DOHH2 (cell line): Measurements from ENCODE around the gene ARNT2.

Experiments
- H3F3A ChIP-seq: fragments of 200-600 bp; sonication (generic), shearing (Covaris generic); 2 replicates; pipeline ENCODE4 v1.6.0; 2016; ENCODE audit warnings: antibody characterized with exemption, mild to moderate bottlenecking; ENCODE audit not compliant: control insufficient read depth, insufficient read depth
- H3K27ac ChIP-seq: fragments of 200-600 bp; sonication (generic); 2 replicates; pipeline ENCODE4 v1.5.1; 2014; ENCODE audit warnings: low read depth, mild to moderate bottlenecking, low read length, moderate library complexity
- H3K27me3 ChIP-seq: fragments of 200-600 bp; sonication (generic); 2 replicates; pipeline ENCODE4 v1.6.1; 2014; ENCODE audit warnings: mild to moderate bottlenecking, low read length, mixed read lengths; ENCODE audit not compliant: control insufficient read depth
- H3K36me3 ChIP-seq: fragments of 200-600 bp; sonication (generic); 2 replicates; pipeline ENCODE4 v1.6.1; 2014; ENCODE audit warnings: mild to moderate bottlenecking, low read length, moderate library complexity, mixed read lengths; ENCODE audit not compliant: control insufficient read depth
- H3K4me1 ChIP-seq: fragments of 200-600 bp; sonication (generic); 2 replicates; pipeline ENCODE4 v1.6.1; 2014; ENCODE audit warnings: mild to moderate bottlenecking, low read length, mixed read lengths; ENCODE audit not compliant: control insufficient read depth
- H3K4me2 ChIP-seq: fragments of 200-600 bp; sonication (generic); 2 replicates; pipeline ENCODE4 v1.6.0; 2014; ENCODE audit warnings: mild to moderate bottlenecking, low read length, moderate library complexity
- H3K4me3 ChIP-seq: fragments of 200-600 bp; sonication (generic); 2 replicates; pipeline ENCODE4 v1.5.1; 2014; ENCODE audit warnings: mild to moderate bottlenecking, low read length, mixed read lengths
- H3K79me2 ChIP-seq: fragments of 200-600 bp; sonication (generic); 2 replicates; pipeline ENCODE4 v1.6.1; 2014; ENCODE audit warnings: mild to moderate bottlenecking, low read length, mixed read lengths; ENCODE audit not compliant: control insufficient read depth
- H3K9me2 ChIP-seq: fragments of 200-600 bp; sonication (generic); replicated peaks from 2 replicates; pipeline ENCODE4 v1.6.1; 2014; ENCODE audit warnings: mild to moderate bottlenecking, low read length, mixed read lengths; ENCODE audit not compliant: control insufficient read depth
- H3K9me3 ChIP-seq: fragments of 200-600 bp; sonication (generic); 2 replicates; pipeline ENCODE4 v1.6.1; 2014; ENCODE audit warnings: antibody characterized with exemption, low read length, mixed read lengths; ENCODE audit not compliant: control insufficient read depth, insufficient read depth
- H4K20me1 ChIP-seq: fragments of 200-600 bp; sonication (generic); 2 replicates; pipeline ENCODE4 v1.6.0; 2014; ENCODE audit warnings: low read depth, mild to moderate bottlenecking, antibody characterized with exemption, low read length, moderate library complexity; ENCODE audit not compliant: control insufficient read depth, insufficient read depth
- CTCF ChIP-seq: fragments of 200-600 bp; sonication (generic); IDR thresholded peaks from one replicate; pipeline ENCODE4 v1.5.1; 2014; ENCODE audit warnings: antibody characterized with exemption, mild to moderate bottlenecking, low read depth, low read length; ENCODE audit not compliant: poor library complexity, severe bottlenecking
- EZH2phosphoT487 ChIP-seq: fragments of 200-600 bp; sonication (generic); IDR thresholded peaks from 2 replicates; pipeline ENCODE4 v1.6.1; 2017; ENCODE audit warnings: borderline replicate concordance, mild to moderate bottlenecking, antibody characterized with exemption, low read length, moderate library complexity, mixed read lengths

Gene ARNT2

GRCh38 chr15:80457896-80458295, 53.7 kb downstream of the ARNT2 start:
- Histone ChIP-seq H3F3A (no peaks in the 10 kb centered on the region), H4K20me1 (no peaks in the 10 kb centered on the region), H3K79me2 (no peaks in the 10 kb centered on the region), H3K27me3 (peaks cover 28% of the 10 kb centered on the region), H3K36me3 (no peaks in the 10 kb centered on the region), H3K4me1 (no peaks in the 10 kb centered on the region), H3K4me2 (no peak overlapping the region), H3K27ac (no peak overlapping the region), H3K9me2 (no peaks in the 10 kb centered on the region), H3K9me3 (no peaks in the 10 kb centered on the region), H3K4me3 (no peak overlapping the region)
- no peak for TF ChIP-seq CTCF
- no peak for TF ChIP-seq EZH2phosphoT487

- no peak overlapping the region for H3K27ac ChIP-seq
- H4K20me1 ChIP-seq, result no peaks in the 10 kb centered on the region
- no peak for TF ChIP-seq CTCF
- no peak for TF ChIP-seq EZH2phosphoT487
- no peaks in the 10 kb centered on the region for H3K9me3 ChIP-seq
- no peak overlapping the region for H3K4me3 ChIP-seq
- no peaks in the 10 kb centered on the region for H3K4me1 ChIP-seq
- no peaks in the 10 kb centered on the region for H3K36me3 ChIP-seq
- H3K27me3 ChIP-seq, result peaks cover 28% of the 10 kb centered on the region
- no peaks in the 10 kb centered on the region for H3K79me2 ChIP-seq
- no peaks in the 10 kb centered on the region for H3K9me2 ChIP-seq
- no peak overlapping the region for H3K4me2 ChIP-seq
- H3F3A ChIP-seq, result no peaks in the 10 kb centered on the region
Observed at GRCh38 chr15:80458580-80458979, 54.4 kb downstream of the ARNT2 start.

GRCh38 chr15:80459380-80459779, 55.2 kb downstream of the ARNT2 start:
- Histone ChIP-seq H3K36me3 (no peaks in the 10 kb centered on the region), H3K9me2 (no peaks in the 10 kb centered on the region), H4K20me1 (no peaks in the 10 kb centered on the region), H3K27ac (no peak overlapping the region), H3F3A (no peaks in the 10 kb centered on the region), H3K4me3 (no peak overlapping the region), H3K9me3 (no peaks in the 10 kb centered on the region), H3K79me2 (no peaks in the 10 kb centered on the region), H3K4me2 (no peak overlapping the region), H3K4me1 (no peaks in the 10 kb centered on the region), H3K27me3 (peaks cover 28% of the 10 kb centered on the region)
- TF ChIP-seq CTCF (no peak), EZH2phosphoT487 (no peak)

- no peaks in the 10 kb centered on the region for H3K9me2 ChIP-seq
- TF ChIP-seq EZH2phosphoT487, result no peak
- TF ChIP-seq CTCF, result no peak
- no peak overlapping the region for H3K4me3 ChIP-seq
- no peaks in the 10 kb centered on the region for H4K20me1 ChIP-seq
- no peaks in the 10 kb centered on the region for H3K79me2 ChIP-seq
- H3F3A ChIP-seq, result no peaks in the 10 kb centered on the region
- H3K36me3 ChIP-seq, result no peaks in the 10 kb centered on the region
- H3K4me1 ChIP-seq, result no peaks in the 10 kb centered on the region
- no peaks in the 10 kb centered on the region for H3K9me3 ChIP-seq
- H3K27ac ChIP-seq, result no peak overlapping the region
- no peak overlapping the region for H3K4me2 ChIP-seq
- peaks cover 28% of the 10 kb centered on the region for H3K27me3 ChIP-seq
Observed at GRCh38 chr15:80459818-80460217, 55.6 kb downstream of the ARNT2 start.
